ENCODE data around the gene RAB3A.

DNA sequence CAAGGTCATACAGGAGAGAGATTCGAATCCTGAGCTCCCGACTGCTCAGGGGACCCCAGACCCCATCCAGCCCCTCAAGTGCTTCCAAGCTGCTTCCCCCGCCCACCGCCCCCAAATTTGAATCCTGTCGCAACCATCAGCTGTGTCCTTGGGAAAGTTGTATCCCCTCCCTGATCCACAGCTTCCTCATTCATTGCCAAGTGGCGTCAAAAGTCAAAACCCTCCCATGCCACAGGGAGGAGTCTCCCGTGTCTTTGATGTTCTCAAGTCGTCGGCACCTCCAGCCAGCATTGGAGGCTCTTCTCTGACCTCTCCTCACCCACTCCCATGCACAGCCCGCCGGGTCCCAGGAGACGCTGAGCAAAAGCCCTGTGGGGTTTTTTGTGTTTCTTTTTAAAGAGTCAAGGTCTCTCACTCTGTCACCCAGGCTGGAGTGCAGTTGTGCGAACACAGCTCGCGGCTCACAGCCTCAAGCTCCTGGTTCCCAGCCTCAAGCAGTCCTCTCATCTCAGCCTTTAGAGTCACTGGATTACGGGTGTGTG lies 33.1 kb downstream of the RAB3A start:
- TF ChIP-seq CTCF (IDR thresholded peaks at IDR 0.05; ENCODE audit: extremely low read depth in 1 of 2, insufficient read depth in 1 of 2, low read depth in 1 of 2, low read length in 2 of 2) (no peak), POLR2AphosphoS5 (IDR thresholded peaks at IDR 0.05; ENCODE audit: insufficient read depth, low read depth, low read length) (no peak), MAX (IDR thresholded peaks at IDR 0.05; ENCODE audit: insufficient read depth, insufficient read length) (no peak), EZH2 (IDR thresholded peaks at IDR 0.05; ENCODE audit: borderline replicate concordance, low read depth, low read length, severe bottlenecking) (no peak), POLR2A (IDR thresholded peaks at IDR 0.05; ENCODE audit: low read depth, low read length) (no peak), GATA2 (IDR thresholded peaks at IDR 0.05; ENCODE audit: insufficient read depth, insufficient read length, low read depth, low read length) (no peak), FOS (IDR thresholded peaks at IDR 0.05; ENCODE audit: borderline replicate concordance, insufficient read depth, low read length) (no peak)
